Choroid plexus epithelial cell (primary cell): ENCODE measurements around the gene HRNR.
"Not testable (repeated sequence)": the region's sequence is repeated elsewhere in the genome, so short reads cannot be mapped to it uniquely, and the experiment has no call there.

Experiments
- DNase-seq: peaks from one replicate; pipeline ENCODE4 v3.0.0-alpha.2; 2010; ENCODE audit warnings: low read depth
- H3K4me3 ChIP-seq: 2 replicates; pipeline ENCODE4 v1.5.1; 2011; ENCODE audit warnings: low read depth, mild to moderate bottlenecking, control low read depth, low read length, moderate library complexity
- TF ChIP-seq, protein P1 (sequence below): conservative IDR thresholded peaks from 2 replicates; pipeline ENCODE4 v1.5.1; 2011; ENCODE audit warnings: low read depth, mild to moderate bottlenecking, control low read depth, inconsistent platforms, low read length, moderate library complexity

HRNR gene

GRCh38 chr1:152224093-152224492, at the start of gene HRNR:
TSS of gene HRNR (minus strand) at chr1:152224193. CDS start at chr1:152223253, 940 bp downstream.
- TF ChIP-seq, protein P1, sequence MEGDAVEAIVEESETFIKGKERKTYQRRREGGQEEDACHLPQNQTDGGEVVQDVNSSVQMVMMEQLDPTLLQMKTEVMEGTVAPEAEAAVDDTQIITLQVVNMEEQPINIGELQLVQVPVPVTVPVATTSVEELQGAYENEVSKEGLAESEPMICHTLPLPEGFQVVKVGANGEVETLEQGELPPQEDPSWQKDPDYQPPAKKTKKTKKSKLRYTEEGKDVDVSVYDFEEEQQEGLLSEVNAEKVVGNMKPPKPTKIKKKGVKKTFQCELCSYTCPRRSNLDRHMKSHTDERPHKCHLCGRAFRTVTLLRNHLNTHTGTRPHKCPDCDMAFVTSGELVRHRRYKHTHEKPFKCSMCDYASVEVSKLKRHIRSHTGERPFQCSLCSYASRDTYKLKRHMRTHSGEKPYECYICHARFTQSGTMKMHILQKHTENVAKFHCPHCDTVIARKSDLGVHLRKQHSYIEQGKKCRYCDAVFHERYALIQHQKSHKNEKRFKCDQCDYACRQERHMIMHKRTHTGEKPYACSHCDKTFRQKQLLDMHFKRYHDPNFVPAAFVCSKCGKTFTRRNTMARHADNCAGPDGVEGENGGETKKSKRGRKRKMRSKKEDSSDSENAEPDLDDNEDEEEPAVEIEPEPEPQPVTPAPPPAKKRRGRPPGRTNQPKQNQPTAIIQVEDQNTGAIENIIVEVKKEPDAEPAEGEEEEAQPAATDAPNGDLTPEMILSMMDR = no peak
- no peak for DNase-seq
- H3K4me3 ChIP-seq = no peak within 1 kb of the TSS

DNA sequence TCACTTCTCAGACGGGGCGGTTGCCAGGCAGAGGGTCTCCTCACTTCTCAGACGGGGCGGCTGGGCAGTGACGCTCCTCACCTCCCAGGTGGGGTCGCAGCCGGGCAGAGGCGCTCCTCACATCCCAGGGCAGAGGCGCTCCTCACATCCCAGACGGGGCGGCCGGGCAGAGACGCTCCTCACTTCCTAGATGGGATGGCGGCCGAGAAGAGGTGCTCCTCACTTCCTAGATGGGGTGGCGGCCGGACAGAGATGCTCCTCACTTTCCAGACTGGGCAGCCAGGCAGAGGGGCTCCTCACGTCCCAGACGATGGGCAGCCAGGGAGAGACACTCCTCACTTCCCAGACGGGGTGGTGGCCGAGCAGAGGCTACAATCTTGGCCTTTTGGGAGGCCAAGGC, 32.4 kb upstream of the HRNR start:
- DNase-seq = not testable (repeated sequence)

DNA sequence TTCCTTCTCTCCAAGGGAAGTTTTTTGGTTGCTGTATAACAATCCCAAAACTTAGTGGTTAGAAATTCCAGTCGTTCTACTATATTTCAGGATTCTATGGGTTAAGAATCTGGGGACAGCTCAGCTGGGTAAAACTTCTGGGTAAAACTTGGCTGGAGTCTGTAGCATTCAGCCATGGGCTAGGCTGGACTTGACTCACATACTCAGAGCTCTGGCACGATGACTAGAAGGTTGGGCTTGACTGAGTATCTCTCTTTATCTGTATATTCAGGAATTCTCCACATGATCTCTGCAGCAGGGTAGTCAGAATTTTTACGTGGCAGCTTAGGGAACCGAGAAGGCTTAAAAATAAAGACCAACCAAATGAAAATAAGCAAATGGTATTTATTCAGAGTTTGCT, 28.2 kb upstream of the HRNR start:
- TF ChIP-seq, protein P1 = no peak
- DNase-seq = peak; percentile 11
- H3K4me3 ChIP-seq = no peak overlapping the region

More for the DNA sequence above, 32.4 kb upstream of the HRNR start:
- H3K4me3 ChIP-seq = not testable (repeated sequence)

- TF ChIP-seq, protein P1 = no peak
- H3K4me3 ChIP-seq = no peak overlapping the region
- DNase-seq = no peak
These were observed 27.4 kb upstream of the HRNR start for GRCh38 chr1:152251391-152251790.

- TF ChIP-seq, protein P1 = no peak
- no peak for DNase-seq
- no peak overlapping the region for H3K4me3 ChIP-seq
These were observed 23.3 kb upstream of the HRNR start for GRCh38 chr1:152247316-152247715.

DNA sequence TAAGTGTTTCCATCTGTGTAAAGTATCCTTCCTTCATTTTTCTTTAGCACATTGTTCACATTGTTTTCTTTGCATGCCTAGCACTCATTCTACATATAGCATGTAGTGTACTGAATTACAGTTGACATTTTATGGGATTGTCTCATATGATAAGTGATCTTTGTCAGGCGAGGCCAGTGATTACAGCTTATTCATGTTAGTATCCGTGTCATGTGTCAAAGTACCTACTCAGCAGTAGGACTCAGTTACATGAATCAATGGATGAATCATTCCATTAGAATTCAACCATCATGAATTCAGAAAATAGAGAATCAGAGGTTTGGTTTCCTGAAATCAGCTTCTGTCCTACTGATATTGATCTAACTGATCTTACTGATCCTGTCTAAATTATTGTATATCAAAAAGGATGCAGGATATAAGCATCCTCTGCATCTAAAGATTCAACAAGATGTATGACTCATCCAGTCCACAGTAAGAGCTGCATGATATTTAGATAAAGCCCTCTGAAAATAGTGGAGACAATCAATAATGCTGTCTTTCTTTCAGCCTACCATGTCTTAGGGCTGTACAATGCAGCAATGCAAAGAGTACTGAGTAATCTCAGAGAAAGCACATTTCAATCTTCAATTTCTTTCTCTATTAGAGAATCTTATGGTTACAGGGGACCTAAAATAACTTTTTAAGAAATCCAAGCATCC, 20.7 kb upstream of the HRNR start:
- TF ChIP-seq, protein P1 = no peak
- no peak overlapping the region for H3K4me3 ChIP-seq
- no peak for DNase-seq

- no peak overlapping the region for H3K4me3 ChIP-seq
- TF ChIP-seq, protein P1 = no peak
- no peak for DNase-seq
These were observed 13.1 kb upstream of the HRNR start for GRCh38 chr1:152237093-152237492.
